Gastroesophageal sphincter (tissue), 4 donors: Measurements from ENCODE around the gene STK31. TPM values are rescaled to one million over a fixed set of nuclear protein-coding genes. Genes with fewer than 3 reads are reported as not detected.
"Not testable (repeated sequence)": the region's sequence is repeated elsewhere in the genome, so short reads cannot be mapped to it uniquely, and the experiment has no call there.

Experiments
- ATAC-seq: fragments of 150-250 bp; one replicate; pipeline ENCODE4 v1.9.1; 2016; ENCODE audit warnings: mild to moderate bottlenecking, moderate library complexity
- H3K27ac ChIP-seq, 4 donors: fragments of 200-600 bp; sonication (generic) in 3 of 4; 1 replicate in 3 of 4; 2 replicates in 1 of 4; pipeline ENCODE4 v1.5.1; 2016 to 2019
- H3K27me3 ChIP-seq: fragments of 200-600 bp; sonication (generic); one replicate; pipeline ENCODE4 v1.5.1; 2019
- H3K36me3 ChIP-seq, 2 donors: fragments of 200-600 bp; sonication (generic); one replicate each; pipeline ENCODE4 v1.5.1; 2019; ENCODE audit warnings: control low read depth in 1 of 2
- H3K4me1 ChIP-seq, 3 donors: fragments of 200-600 bp; sonication (generic); 1 replicate in 2 of 3; 2 replicates in 1 of 3; pipeline ENCODE4 v1.5.1; 2016 to 2019; ENCODE audit warnings: control low read depth in 2 of 3
- H3K4me3 ChIP-seq, 2 donors: fragments of 200-600 bp; sonication (generic); one replicate each; pipeline ENCODE4 v1.5.1; 2019; ENCODE audit warnings: mild to moderate bottlenecking in 1 of 2, moderate library complexity in 1 of 2
- H3K9me3 ChIP-seq, 3 donors: fragments of 200-600 bp; sonication (generic); one replicate each; pipeline ENCODE4 v1.5.1; 2017 to 2019; ENCODE audit warnings: control low read depth in 2 of 3
- EP300 ChIP-seq: sonication (generic); formaldehyde crosslinking; IDR thresholded peaks from one replicate; pipeline ENCODE4 v1.6.1; 2017; ENCODE audit warnings: antibody characterized with exemption, mild to moderate bottlenecking
- POLR2A ChIP-seq, 2 donors: fragments of 450-650 bp; IDR thresholded peaks; one replicate each; pipeline ENCODE4 v1.6.1; 2017; ENCODE audit warnings: antibody characterized with exemption in 2 of 2, mild to moderate bottlenecking in 2 of 2, moderate library complexity in 1 of 2
- POLR2AphosphoS5 ChIP-seq: sonication (generic); formaldehyde crosslinking; IDR thresholded peaks from one replicate; pipeline ENCODE4 v1.6.1; 2017; ENCODE audit warnings: antibody characterized with exemption
- WGBS, 2 donors: methylation state at CpG; one replicate each; pipeline ENCODE4 v1.1.5; 2018; ENCODE audit warnings: low coverage in 1 of 2; 5-methylcytosine and 5-hydroxymethylcytosine counted together
- total RNA-seq, 4 donors: library from RNA; depleted of rRNA; stranded (reverse); fragments of >200 nt; gene quantifications; one replicate each; pipeline ENCODE4 v1.1.0, GENCODE V29; 2016
- TF ChIP-seq, protein P1 (sequence below), 4 experiments: fragments of 200-600 bp in 2 of 4; fragments of 450-650 bp in 2 of 4; sonication (generic) in 1 of 4; IDR thresholded peaks; one replicate each; pipeline ENCODE4 v1.5.1; 2017 to 2019; ENCODE audit warnings: antibody characterized with exemption in 4 of 4, mild to moderate bottlenecking in 2 of 4, moderate library complexity in 2 of 4

The STK31 gene
- total RNA-seq, 4 donors from 2014 or later: 0.31 to 0.94 (median 0.62) TPM; not detected in 1

DNA sequence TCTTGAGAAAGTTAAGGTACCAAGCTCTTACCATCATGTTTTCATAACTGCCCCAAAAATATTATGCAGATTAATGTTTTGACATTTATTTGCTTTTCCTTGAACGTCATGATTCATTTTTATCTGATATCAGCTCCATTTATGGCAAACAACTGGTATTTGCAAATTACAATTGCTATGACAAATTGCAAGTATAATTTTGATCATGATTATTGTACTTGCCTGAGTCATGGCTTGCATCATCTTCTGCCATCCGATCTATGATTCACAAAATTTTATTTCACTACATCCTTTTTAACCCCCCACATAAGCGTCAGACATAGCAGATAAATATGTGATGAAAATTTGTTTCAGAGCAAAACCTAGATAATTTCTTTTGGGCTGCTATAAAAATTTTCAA is 155.0 kb downstream of the STK31 start:
- no peak for ATAC-seq
- TF ChIP-seq POLR2A (IDR thresholded peaks at IDR 0.05) (no peak), POLR2AphosphoS5 (no peak), EP300 (no peak)
- TF ChIP-seq, protein P1, sequence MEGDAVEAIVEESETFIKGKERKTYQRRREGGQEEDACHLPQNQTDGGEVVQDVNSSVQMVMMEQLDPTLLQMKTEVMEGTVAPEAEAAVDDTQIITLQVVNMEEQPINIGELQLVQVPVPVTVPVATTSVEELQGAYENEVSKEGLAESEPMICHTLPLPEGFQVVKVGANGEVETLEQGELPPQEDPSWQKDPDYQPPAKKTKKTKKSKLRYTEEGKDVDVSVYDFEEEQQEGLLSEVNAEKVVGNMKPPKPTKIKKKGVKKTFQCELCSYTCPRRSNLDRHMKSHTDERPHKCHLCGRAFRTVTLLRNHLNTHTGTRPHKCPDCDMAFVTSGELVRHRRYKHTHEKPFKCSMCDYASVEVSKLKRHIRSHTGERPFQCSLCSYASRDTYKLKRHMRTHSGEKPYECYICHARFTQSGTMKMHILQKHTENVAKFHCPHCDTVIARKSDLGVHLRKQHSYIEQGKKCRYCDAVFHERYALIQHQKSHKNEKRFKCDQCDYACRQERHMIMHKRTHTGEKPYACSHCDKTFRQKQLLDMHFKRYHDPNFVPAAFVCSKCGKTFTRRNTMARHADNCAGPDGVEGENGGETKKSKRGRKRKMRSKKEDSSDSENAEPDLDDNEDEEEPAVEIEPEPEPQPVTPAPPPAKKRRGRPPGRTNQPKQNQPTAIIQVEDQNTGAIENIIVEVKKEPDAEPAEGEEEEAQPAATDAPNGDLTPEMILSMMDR (IDR thresholded peaks at IDR 0.05): no peak
- H3K27me3 ChIP-seq: no peaks in the 10 kb centered on the region
- H3K4me1 ChIP-seq: no peaks in the 10 kb centered on the region
- no peak overlapping the region for H3K27ac ChIP-seq
- WGBS, 2 donors: 36 to 54% methylated on average over 3 of the region's 3 CpGs
- H3K36me3 ChIP-seq: no peaks in the 10 kb centered on the region
- H3K4me3 ChIP-seq: no peak overlapping the region
- no peaks in the 10 kb centered on the region for H3K9me3 ChIP-seq

DNA sequence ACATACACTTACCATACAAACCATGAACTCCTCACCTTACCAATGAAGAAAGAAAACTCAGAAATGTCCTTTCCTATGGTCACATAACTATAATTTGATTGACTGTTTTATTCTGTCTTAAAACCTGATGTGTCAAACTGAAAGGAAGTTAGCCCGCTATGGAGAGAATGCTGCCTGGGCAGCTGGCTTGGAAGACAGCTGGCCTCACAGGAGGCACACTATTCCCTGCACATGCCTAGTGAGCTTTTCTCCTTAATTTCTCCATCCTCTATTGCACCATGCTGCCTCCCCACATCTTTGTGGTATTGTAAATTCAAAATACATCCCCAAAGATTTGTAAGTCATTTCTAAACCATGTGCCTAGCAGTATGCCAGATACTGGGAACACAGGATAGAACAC is 163.3 kb downstream of the STK31 start:
- Histone ChIP-seq H3K36me3 (no peaks in the 10 kb centered on the region), H3K4me1 (no peaks in the 10 kb centered on the region), H3K9me3 (no peaks in the 10 kb centered on the region), H3K4me3 (no peak overlapping the region), H3K27me3 (no peaks in the 10 kb centered on the region), H3K27ac (no peak overlapping the region)
- 67 to 89% methylated on average over 1 of the region's 1 CpG for WGBS, 2 donors
- no peak for ATAC-seq
- TF ChIP-seq, protein P1 (IDR thresholded peaks at IDR 0.05): no peak
- TF ChIP-seq EP300 (no peak), POLR2AphosphoS5 (no peak), POLR2A (IDR thresholded peaks at IDR 0.05) (no peak)

DNA sequence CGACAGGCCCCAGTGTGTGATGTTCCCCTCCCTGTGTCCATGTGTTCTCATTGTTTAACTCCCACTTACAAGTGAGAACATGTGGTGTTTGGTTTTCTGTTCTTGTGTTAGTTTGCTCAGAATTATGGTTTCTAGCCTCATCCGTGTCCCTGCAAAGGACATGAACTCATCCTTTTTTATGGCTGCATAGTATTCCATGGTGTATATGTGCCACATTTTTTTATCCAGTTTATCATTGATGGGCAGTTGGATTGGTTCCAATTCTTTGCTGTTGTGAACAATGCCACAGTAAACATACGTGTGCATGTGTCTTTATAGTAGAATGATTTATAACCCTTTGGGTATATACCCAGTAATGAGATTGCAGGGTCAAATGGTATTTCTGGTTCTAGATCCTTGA is 166.5 kb downstream of the STK31 start:
- H3K4me3 ChIP-seq, H3K27ac ChIP-seq, H3K4me1 ChIP-seq, ATAC-seq, H3K9me3 ChIP-seq, H3K36me3 ChIP-seq, H3K27me3 ChIP-seq: not testable (repeated sequence)
- 84 to 94% methylated on average over 2 of the region's 3 CpGs for whole genome bisulfite sequencing, 2 donors

Other genes starting within 250 kb of the STK31 start
- gene IGF2BP3, start 239.7 kb upstream of the STK31 start, total RNA-seq: under 1 TPM in 2 of 4 donors, not detected in 2; 0.13 to 0.35 TPM
- gene TRA2A, start 178.2 kb upstream of the STK31 start, total RNA-seq: 10 to 100 TPM; 12.6 to 50.0 (median 27.1) TPM
- gene CCDC126, start 112.8 kb upstream of the STK31 start, total RNA-seq: 10 to 100 TPM; 14.3 to 25.8 (median 19.8) TPM
- 10 to 100 TPM in 2 of 4 donors, 1 to 10 TPM in 2; 3.2 to 12.1 (median 7.5) TPM for gene FAM221A, start 30.0 kb upstream of the STK31 start, total RNA-seq